Measurements from ENCODE around the gene DNAJC27.

The DNAJC27 gene

DNA sequence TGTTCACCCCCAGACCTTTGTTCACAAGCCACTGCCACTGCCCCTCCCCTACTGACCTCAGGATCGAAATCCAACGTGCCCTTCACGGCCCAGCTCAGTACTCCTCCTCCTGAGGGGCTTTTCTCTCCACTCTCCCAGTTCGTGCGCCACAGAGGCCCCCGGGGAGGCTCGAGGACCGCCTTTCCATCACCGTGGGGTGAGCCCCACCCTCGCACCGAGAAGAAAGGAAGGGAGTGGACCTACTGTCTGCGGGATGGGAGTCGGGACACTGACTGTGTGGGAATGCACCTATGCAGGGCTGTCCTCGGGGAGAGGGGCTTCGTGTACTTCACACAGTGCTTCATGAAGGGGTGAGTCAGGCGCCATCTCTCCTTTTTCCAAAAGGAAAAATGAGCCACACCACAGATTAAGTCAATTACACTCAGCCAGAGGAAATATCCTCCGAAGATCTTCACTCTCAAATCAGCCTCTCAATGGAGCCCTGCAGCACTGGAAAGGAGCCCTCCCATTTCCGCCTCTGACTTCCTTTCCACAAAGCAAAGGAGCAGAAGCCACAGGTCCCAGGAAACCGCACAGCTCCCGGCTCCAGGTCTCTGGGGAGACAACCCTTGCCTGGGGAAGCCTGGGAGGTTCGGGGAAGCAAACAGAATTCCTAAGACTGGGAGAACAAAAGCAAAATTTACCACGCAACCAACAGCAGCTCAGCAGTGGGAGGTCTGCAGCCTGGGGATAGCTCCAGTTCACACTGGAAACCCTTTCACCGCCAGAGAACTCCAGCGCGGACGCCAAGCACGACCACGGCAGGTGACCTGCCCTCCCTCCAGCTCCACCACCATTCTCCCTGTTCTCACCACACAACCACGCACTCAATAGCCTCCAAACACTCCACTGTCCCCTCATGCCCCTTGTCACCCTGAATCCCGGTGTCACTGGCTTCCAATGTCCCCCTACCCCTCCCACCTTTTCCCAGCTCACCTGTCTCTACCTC is 73.3 kb downstream of the DNAJC27 start:
- H3K9ac ChIP-seq (ENCODE audit: low read depth in 1 of 2, low read length in 2 of 2): no peak overlapping the region
- no peak overlapping the region for H3K27ac ChIP-seq (ENCODE audit: low read depth, low read length)
- H3K27me3 ChIP-seq (ENCODE audit: control insufficient read depth in 1 of 2, insufficient read depth in 2 of 2, low read length in 2 of 2): no peaks in the 10 kb centered on the region
- peaks cover 8 to 18% of the 10 kb centered on the region in 2 donors for H3K9me3 ChIP-seq (ENCODE audit: control insufficient read depth in 1 of 2, low read length in 2 of 2)
- H3K4me3 ChIP-seq (ENCODE audit: low read depth in 1 of 2, low read length in 2 of 2): no peak overlapping the region
- H3K4me1 ChIP-seq (ENCODE audit: control insufficient read depth in 1 of 2, insufficient read depth in 2 of 2, low read length in 2 of 2): no peaks in the 10 kb centered on the region
- peaks cover 0 to 11% of the 10 kb centered on the region in 2 donors for H3K36me3 ChIP-seq (ENCODE audit: control insufficient read depth in 1 of 2, insufficient read depth in 2 of 2, low read length in 2 of 2)

DNA sequence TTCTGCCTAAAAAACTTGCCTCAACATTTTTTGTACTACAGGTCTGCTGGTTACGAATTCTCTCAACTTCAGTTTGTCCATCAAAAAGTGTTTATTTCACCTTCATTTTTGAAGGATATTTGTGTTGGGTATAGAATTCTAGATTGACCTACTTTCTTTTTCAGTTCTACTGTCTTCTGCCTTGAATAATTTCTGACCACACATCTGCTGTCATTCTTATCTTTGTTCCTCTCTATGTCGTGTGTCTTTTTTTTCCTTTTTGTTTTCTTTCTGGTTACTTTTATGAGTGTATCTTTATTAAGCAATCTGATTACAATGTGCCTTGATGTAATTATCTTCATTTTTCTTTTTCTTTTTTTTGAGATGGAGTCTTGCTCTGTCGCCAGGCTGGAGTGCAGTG is 77.0 kb downstream of the DNAJC27 start:
- H3K4me3 ChIP-seq (ENCODE audit: low read depth in 1 of 2, low read length in 2 of 2): no peak overlapping the region
- no peak overlapping the region for H3K9ac ChIP-seq (ENCODE audit: low read depth in 1 of 2, low read length in 2 of 2)
- H3K36me3 ChIP-seq (ENCODE audit: control insufficient read depth in 1 of 2, insufficient read depth in 2 of 2, low read length in 2 of 2): peaks cover 0 to 11% of the 10 kb centered on the region in 2 donors
- H3K9me3 ChIP-seq (ENCODE audit: control insufficient read depth in 1 of 2, low read length in 2 of 2): peaks cover 8 to 18% of the 10 kb centered on the region in 2 donors
- no peak overlapping the region for H3K27ac ChIP-seq (ENCODE audit: low read depth, low read length)
- no peaks in the 10 kb centered on the region for H3K4me1 ChIP-seq (ENCODE audit: control insufficient read depth in 1 of 2, insufficient read depth in 2 of 2, low read length in 2 of 2)
- no peaks in the 10 kb centered on the region for H3K27me3 ChIP-seq (ENCODE audit: control insufficient read depth in 1 of 2, insufficient read depth in 2 of 2, low read length in 2 of 2)

DNA sequence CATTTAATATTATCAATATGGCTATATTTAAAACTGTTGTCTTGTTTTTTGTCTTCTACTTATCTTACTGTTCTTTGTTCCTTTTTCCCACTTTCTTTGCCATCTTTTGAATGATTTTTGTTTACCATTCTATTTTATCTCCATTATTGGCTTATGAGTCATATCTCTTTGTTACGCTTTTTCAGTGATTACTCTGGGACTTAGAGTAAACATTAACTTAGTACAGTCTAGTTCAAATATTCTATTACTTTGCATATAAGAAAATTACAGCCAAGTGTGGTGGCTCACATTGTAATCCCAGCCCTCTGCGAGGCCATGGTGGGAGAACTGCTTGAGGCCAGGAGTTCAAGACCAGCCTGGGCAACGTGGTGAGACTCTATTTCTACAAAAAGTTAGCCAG is 77.8 kb downstream of the DNAJC27 start:
- no peak overlapping the region for H3K27ac ChIP-seq (ENCODE audit: low read depth, low read length)
- H3K36me3 ChIP-seq (ENCODE audit: control insufficient read depth in 1 of 2, insufficient read depth in 2 of 2, low read length in 2 of 2): peaks cover 0 to 11% of the 10 kb centered on the region in 2 donors
- peaks cover 8 to 18% of the 10 kb centered on the region in 2 donors for H3K9me3 ChIP-seq (ENCODE audit: control insufficient read depth in 1 of 2, low read length in 2 of 2)
- no peak overlapping the region for H3K9ac ChIP-seq (ENCODE audit: low read depth in 1 of 2, low read length in 2 of 2)
- H3K4me3 ChIP-seq (ENCODE audit: low read depth in 1 of 2, low read length in 2 of 2): no peak overlapping the region
- no peaks in the 10 kb centered on the region for H3K27me3 ChIP-seq (ENCODE audit: control insufficient read depth in 1 of 2, insufficient read depth in 2 of 2, low read length in 2 of 2)
- no peaks in the 10 kb centered on the region for H3K4me1 ChIP-seq (ENCODE audit: control insufficient read depth in 1 of 2, insufficient read depth in 2 of 2, low read length in 2 of 2)
